Stimulated activated CD8-positive, alpha-beta memory T cell treated with anti-CD3 and anti-CD28 coated beads, Interleukin-12 subunit alpha, Interleukin-12 subunit beta, amount 100 ng/mL, for 4 hours (primary cell): ENCODE data around the gene PER1.
"Not testable (repeated sequence)": the region's sequence is repeated elsewhere in the genome, so short reads cannot be mapped to it uniquely, and the experiment has no call there.

ENCODE experiments used
- DNase-seq: peaks from one replicate; pipeline ENCODE4 v3.0.0-alpha.2; 2020; ENCODE audit warnings: low read depth

Gene PER1

GRCh38 chr17:8152112-8152775 lies at the start of gene PER1:
TSS of gene PER1 (minus strand) at chr17:8152404. CDS start at chr17:8150706, 1,698 bp downstream.
- DNase-seq, result peak; percentile 78

GRCh38 chr17:8192070-8192815 lies 40.0 kb upstream of the PER1 start:
- DNase-seq, result no peak

- DNase-seq, result no peak
Observed at GRCh38 chr17:8190506-8190905, 38.3 kb upstream of the PER1 start.

- DNase-seq, result peak; percentile 87
Observed at GRCh38 chr17:8189711-8190477, 37.7 kb upstream of the PER1 start, which contains the start of gene BORCS6. TSS of gene BORCS6 (minus strand) at chr17:8190180. CDS start at chr17:8190140, 40 bp downstream.

GRCh38 chr17:8189041-8189710 lies 37.0 kb upstream of the PER1 start:
- no peak for DNase-seq

- DNase-seq, result no peak
Observed at GRCh38 chr17:8188263-8188839, 36.1 kb upstream of the PER1 start.

GRCh38 chr17:8187517-8188262 lies 35.5 kb upstream of the PER1 start:
- peak; percentile 80 for DNase-seq

GRCh38 chr17:8186787-8187516 lies 34.7 kb upstream of the PER1 start:
- DNase-seq, result peak; percentile 84

- no peak for DNase-seq
Observed at GRCh38 chr17:8186446-8186786, 34.2 kb upstream of the PER1 start.

- peak; percentile 82 for DNase-seq
Observed at GRCh38 chr17:8185582-8186445, 33.6 kb upstream of the PER1 start.

GRCh38 chr17:8176998-8177731 lies 25.0 kb upstream of the PER1 start:
- DNase-seq, result no peak

- peak; percentile 73 for DNase-seq
Observed at GRCh38 chr17:8176197-8176940, 24.2 kb upstream of the PER1 start, which contains the start of gene TMEM107. TSS of gene TMEM107 (minus strand) at chr17:8176380. CDS start at chr17:8176286, 94 bp downstream.

- DNase-seq, result no peak
Observed at GRCh38 chr17:8175795-8176196, 23.6 kb upstream of the PER1 start.

GRCh38 chr17:8173871-8174322 lies 21.7 kb upstream of the PER1 start:
- no peak for DNase-seq

- DNase-seq, result no peak
Observed at GRCh38 chr17:8173056-8173870, 21.1 kb upstream of the PER1 start.

- not testable (repeated sequence) for DNase-seq
Observed at GRCh38 chr17:8170186-8170585, 18.0 kb upstream of the PER1 start.

- DNase-seq, result no peak
Observed at GRCh38 chr17:8167526-8167925, 15.3 kb upstream of the PER1 start.
